Hematopoietic multipotent progenitor cell treated with erythropoietin and hydrocortisone succinate and interleukin-3 and kit ligand, for 4 days (in vitro differentiated cells): Measurements from ENCODE around the gene ALG11.
"Not testable (repeated sequence)": the region's sequence is repeated elsewhere in the genome, so short reads cannot be mapped to it uniquely, and the experiment has no call there.

ENCODE experiments used
- DNase-seq: peaks from one replicate; pipeline ENCODE4 v3.0.0-alpha.2; 2015

The ALG11 gene, protein sequence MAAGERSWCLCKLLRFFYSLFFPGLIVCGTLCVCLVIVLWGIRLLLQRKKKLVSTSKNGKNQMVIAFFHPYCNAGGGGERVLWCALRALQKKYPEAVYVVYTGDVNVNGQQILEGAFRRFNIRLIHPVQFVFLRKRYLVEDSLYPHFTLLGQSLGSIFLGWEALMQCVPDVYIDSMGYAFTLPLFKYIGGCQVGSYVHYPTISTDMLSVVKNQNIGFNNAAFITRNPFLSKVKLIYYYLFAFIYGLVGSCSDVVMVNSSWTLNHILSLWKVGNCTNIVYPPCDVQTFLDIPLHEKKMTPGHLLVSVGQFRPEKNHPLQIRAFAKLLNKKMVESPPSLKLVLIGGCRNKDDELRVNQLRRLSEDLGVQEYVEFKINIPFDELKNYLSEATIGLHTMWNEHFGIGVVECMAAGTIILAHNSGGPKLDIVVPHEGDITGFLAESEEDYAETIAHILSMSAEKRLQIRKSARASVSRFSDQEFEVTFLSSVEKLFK

DNA sequence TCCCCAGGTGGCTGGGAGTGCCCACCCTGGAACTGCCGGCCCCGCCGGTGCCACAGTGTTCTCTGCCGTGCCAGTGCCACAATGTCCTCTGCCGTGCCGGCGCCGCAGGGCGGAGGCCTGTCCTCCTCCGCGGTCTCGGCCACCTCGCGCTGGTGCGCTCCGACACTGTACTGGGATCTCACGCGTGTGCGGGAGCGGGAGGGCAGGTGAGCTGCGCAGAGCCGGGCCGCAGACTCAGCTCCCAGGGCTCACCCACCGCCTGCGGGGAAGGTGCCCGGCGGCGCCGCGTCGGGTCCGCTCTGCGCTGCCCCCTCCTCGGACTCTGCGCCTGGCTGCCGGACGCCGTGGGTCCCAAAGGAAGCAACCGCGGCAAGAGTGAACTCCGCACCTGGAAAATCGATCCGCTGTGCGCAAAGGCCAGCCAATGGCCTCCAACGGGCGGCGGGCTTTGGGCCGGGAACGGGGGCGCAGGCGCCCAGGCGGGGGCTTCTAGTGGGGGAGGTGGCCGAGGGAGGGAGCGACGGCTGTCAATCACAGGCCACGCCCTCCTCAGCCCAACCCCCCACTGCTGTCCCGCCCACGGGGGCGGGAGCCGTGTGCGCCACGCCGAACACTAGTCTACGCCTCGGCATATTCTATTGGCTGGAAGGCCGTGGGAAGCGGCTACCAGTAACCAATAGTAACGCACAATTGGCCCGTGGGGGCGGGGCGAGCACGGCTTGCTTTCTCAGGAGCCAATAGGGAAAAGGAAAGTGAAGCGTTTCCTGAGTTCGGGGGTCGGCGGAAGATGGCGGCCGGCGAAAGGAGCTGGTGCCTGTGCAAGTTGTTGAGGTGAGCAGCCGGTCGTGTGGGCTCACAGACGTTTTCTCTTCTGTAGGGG, at the start of gene ALG11:
ALG11 (plus strand) TSS at position 767 of the 880 bp plus-strand sequence; CDS start at position 788, 21 bp downstream.
- DNase-seq: peak; percentile 99

DNA sequence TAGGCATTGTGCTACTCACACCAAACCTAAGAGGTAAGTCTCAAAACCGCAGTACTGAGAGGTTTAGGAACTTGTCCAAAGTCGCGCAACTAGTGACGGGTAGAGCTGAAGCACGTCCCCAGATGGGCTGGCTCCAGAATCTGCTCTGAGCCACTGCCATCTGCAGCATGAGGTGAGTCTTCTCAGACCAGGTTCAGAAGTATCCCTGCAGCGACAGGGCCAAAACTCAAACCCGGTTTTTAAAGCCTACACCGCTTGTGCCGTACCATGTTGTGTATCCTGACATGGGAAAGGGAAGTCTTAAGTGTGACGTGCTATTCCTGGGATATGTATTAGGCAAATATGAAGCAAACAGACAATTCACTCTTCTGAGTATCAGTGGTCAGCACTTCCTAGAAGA, 46.0 kb upstream of the ALG11 start:
- DNase-seq: no peak

GRCh38 chr13:51967482-51968446, 44.4 kb upstream of the ALG11 start:
- DNase-seq: no peak

DNA sequence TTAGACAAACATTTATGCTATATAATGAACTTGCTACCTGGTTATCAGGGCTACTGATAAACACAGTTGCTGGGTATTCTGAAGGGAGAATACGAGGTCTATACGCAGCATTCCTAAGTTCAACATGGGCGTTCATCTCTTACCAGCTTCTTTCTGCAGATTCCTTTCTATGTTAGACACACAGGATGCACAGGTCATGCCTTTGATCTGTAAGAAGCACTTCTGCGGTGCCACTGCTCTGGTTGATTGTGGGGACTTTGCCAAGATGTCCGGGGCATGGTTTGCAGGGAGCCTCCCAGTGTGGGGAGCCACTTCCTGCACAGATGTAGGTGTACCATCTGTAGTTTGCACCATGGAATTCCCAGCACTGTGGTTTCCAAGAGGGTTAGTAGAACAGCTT, 41.8 kb upstream of the ALG11 start:
- DNase-seq: no peak

DNA sequence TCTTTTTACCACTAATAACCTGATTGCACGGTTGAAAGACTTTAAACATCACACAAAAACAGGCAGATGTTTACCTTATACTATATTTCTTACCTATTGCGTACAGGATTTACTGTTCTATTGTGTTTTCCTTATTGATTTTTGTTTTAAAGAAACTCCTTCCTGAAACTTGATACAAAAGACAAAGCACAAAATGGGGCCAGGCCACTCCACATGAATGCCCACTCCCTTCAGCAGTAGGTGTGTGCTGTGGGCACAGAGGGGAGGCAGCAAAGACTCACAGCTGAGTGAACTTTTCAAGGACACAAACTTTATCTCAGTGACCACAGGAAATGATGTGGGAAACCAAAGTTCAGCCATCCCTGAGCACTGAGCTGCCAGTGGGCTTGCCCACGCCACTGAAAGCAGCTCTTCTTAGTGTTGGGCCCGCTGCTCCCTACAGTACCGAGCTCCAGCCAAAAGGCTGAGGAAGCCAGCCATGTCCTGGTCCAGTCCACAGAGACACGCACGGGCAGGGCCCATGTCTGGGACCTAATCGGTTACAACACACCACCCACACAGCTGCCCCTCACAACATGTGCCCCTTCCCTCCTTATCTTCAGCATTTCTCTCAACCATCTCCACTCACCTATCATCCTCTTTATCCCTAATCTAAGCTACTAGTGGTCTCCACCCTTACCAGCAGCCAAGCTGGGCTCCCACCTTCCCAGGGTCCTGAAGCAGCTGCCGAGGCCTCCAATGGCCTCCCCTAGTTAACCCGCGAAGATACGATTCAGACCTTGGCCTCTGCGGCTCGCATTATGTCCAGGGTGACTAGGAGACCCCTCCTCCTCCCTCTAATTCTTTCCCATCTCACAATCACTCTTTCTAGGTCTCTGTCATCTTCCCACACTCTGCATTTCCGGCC, 40.4 kb upstream of the ALG11 start:
- DNase-seq: peak; percentile 56

DNA sequence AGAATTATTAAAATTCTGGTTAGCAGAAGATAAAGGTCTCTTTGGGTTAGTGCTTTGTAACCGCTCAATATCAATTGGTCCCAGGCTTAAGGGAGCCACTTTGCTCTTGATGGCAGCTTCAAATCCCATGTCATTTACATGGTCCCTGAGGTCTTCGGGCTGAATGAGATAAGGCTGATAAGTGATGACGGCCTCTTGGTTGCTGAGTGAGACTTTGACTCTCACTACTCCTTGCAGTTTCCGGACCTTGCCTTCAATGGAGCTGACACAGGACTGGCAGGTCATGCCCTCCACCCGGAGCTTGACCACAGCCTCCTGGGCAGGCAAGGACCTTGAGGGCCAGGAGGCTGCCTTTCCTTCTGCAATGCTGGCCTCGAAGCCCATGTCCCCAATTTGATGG, 37.7 kb upstream of the ALG11 start:
- no peak for DNase-seq

DNA sequence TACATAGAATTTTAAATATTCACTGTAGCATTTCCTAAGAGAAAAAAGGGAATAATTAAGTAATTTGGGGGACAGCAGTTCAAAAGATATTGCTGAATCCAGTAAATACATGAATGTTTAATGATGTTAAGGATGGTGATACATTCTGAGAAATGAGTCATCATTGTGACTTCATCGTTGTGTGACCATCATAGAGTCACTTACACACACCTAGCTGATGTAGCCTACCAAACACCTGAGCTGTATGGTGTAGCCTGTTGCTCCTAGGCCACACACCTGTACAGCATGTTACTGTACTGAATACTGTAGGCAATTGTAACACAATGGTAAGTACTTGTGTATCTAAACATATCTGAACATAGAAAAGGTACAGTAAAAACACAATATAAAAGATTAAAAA, 35.8 kb upstream of the ALG11 start:
- no peak for DNase-seq

- DNase-seq: no peak
These were observed 35.3 kb upstream of the ALG11 start for GRCh38 chr13:51976890-51977289.

- DNase-seq: no peak
These were observed 34.6 kb upstream of the ALG11 start for GRCh38 chr13:51977625-51978024.

- DNase-seq: peak; percentile 70
These were observed 33.2 kb upstream of the ALG11 start for GRCh38 chr13:51978796-51979556.

- DNase-seq: no peak
These were observed 31.3 kb upstream of the ALG11 start for GRCh38 chr13:51980908-51981307.

DNA sequence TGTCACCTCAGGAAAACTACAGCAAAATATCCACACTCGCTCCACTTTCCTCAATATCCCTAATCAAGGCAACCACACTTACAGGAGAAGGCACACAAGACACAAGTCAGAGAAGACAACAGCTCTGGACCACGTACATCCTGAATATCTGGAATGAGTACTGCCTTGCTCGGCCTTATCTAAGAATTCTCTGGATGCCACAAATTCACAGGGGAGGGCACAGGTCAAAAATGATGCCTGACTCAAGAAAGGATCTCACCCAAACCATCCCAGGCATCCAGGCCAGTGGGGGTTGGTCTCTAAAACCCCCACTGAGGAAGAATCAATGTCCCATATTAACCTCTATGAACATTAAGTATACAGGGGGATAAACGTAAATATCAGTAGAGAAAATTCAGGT, 30.8 kb upstream of the ALG11 start:
- no peak for DNase-seq

- not testable (repeated sequence) for DNase-seq
These were observed 28.9 kb upstream of the ALG11 start for GRCh38 chr13:51983292-51983691.

GRCh38 chr13:51984904-51985303, 27.3 kb upstream of the ALG11 start:
- DNase-seq: not testable (repeated sequence)

- no peak for DNase-seq
These were observed 23.1 kb upstream of the ALG11 start for GRCh38 chr13:51988988-51989618.

DNA sequence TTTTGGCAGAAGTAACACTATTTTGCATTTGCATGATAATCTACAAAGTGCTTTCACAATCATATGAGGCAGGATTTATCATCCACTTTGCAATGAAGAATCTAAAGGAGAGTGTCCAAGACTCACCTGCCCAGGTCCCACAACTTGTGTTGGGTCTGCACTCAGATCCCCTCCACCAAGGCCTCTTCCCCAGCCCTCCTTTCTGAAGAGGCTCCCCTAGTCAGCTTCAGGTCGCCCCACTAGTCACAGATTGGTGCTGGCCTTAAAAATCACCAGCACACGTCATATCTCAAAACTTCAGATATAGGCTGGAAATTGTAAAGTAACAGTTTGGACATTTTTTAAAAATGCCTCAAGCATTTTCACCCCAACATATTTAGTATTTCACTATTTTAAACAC, 18.5 kb upstream of the ALG11 start:
- peak; percentile 52 for DNase-seq

GRCh38 chr13:51995677-51996551, 16.3 kb upstream of the ALG11 start:
- DNase-seq: peak; percentile 86

DNA sequence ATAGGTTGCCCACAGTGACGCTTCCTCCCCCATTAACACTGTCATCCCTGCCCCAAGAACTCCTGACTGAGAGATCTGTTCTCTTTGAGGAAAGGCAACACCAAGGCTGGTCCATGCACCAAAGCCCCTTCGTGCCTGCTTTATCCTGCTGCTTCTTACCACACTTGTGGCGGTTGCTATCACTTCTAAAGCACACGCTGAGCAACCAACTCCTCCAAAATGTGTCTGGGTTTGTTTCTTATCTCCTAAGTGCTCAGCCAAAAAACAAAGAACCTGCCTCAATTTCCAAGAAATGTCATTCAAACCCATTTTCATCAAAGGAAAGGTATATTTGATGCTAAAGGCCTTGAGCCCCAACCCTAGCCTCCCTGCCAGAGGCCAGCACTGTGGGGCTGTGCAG, 15.6 kb upstream of the ALG11 start:
- DNase-seq: peak; percentile 92

DNA sequence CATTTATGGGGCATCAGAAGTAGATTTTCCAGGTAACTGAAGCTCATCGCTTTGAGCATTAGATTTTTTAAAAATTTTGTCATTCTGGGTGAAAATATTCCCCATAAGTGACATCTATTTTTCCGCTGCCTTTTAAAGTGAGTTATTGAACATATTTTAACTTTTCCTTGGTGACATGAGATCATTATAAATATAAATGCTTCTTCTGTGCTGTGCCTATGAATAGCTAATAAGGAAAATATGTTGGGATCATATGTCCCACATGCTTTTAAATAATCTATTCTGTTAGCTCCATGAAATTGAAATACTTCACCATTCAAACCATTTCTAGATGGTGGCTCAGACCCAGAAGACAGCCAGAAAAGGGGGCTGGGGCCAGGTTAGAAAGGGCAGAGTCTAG, 15.0 kb upstream of the ALG11 start:
- DNase-seq: no peak
